Left ventricle myocardium superior (tissue), 1 donor: ENCODE results near the gene SLC34A3. TPM values are rescaled to one million over a fixed set of nuclear protein-coding genes. Genes with fewer than 3 reads are reported as not detected.

ENCODE experiments used
- ATAC-seq: fragments of 200-7000 bp; cut with Tn5 transposase; one replicate; pipeline ENCODE4 v1.9.1; 2020; ENCODE audit warnings: mild to moderate bottlenecking, moderate library complexity
- DNase-seq: peaks from one replicate; pipeline ENCODE4 v3.0.0-alpha.2; 2020
- intact Hi-C: fragments of 100-400 bp; cut with micrococcal nuclease; formaldehyde crosslinking; loops from one replicate; pipeline ENCODE4 v1.11.0; 2022
- total RNA-seq: library from RNA; stranded (reverse); fragmentation: NEBNext Ultra II Directional; extraction: Animal tissue kit (Norgen Biotek cat#: 25700); gene quantifications from one replicate; pipeline ENCODE4 v1.2.1, GENCODE V29; 2021
- donor health status: DM: no; HTN: yes; CAD: no; lungs with severe emphysema.

SLC34A3 gene
- total RNA-seq, 1 donor from 2014 or later: not detected

DNA sequence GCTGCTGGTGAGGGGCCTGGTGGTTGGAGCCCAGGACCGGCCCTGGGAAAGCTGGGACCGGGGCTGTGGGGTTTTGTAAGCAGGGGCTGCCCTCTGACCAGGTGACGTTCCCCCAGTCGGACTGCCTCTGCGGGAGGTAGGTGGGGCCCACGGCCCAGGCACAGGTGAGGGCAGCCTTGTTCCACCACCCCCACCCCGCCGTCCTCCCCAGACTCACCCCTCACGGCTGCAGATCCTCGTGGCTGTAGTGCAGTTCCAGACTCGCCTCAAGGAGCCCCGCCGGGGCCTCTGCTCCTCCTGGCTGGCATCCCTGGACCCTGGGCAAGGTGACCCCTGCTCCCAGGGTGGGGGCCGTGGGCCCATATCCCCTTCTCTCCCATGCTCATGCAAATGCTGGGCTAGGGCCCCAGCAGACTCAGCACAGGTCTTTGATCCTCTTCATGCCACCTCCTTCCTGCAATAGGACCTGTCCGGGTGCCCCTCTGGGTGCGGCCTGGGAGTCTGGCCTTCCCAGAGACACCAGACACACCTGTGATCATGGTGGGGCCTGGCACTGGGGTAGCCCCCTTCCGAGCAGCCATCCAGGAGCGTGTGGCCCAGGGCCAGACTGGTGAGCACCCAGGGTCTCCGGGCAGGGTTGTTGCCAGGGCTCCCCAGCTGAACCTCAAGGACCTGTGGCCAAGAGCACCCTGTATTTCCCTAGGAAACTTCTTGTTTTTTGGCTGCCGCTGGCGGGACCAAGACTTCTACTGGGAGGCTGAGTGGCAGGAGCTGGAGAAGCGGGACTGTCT, 15.3 kb upstream of the SLC34A3 start:
- intact Hi-C loops: no loop called here
- no peak for ATAC-seq
- DNase-seq: no peak

DNA sequence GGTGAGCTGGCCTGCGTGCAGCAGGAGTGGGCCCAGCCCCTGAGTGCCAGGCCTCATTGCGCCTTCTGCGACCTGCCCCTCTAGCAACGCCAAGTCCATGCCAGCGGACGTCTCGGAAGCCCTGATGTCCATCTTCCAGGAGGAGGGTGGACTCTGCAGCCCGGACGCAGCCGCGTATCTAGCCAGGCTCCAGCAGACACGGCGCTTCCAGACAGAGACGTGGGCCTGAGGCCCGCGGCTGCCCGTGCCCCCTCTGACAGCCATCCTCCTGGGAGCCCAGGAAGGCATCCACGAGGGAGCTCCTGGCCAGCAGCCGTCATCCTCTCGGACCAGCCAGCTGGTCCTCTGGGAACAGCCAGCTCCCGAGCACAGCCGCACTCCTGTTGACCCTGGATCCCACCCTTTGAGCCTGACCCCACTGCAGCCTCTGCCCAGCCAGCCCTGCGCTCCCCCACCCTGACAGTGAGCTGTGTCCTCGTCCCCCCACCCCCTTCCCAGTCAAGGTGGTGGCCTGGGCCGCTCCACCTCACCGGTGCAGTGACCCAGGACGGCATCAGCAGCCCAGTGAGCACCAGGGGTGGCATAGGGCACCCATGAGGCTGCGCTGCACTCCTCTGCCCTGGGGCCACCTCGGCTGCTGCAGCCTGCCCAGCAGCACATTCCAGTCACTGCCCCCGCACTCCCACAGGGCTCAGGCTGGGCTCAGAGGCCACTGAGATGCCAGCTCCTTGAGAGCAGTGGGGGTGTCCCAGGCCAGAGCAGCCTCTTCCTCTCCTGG, 14.3 kb upstream of the SLC34A3 start:
- no peak for ATAC-seq
- intact Hi-C loops: no loop called here
- no peak for DNase-seq

DNA sequence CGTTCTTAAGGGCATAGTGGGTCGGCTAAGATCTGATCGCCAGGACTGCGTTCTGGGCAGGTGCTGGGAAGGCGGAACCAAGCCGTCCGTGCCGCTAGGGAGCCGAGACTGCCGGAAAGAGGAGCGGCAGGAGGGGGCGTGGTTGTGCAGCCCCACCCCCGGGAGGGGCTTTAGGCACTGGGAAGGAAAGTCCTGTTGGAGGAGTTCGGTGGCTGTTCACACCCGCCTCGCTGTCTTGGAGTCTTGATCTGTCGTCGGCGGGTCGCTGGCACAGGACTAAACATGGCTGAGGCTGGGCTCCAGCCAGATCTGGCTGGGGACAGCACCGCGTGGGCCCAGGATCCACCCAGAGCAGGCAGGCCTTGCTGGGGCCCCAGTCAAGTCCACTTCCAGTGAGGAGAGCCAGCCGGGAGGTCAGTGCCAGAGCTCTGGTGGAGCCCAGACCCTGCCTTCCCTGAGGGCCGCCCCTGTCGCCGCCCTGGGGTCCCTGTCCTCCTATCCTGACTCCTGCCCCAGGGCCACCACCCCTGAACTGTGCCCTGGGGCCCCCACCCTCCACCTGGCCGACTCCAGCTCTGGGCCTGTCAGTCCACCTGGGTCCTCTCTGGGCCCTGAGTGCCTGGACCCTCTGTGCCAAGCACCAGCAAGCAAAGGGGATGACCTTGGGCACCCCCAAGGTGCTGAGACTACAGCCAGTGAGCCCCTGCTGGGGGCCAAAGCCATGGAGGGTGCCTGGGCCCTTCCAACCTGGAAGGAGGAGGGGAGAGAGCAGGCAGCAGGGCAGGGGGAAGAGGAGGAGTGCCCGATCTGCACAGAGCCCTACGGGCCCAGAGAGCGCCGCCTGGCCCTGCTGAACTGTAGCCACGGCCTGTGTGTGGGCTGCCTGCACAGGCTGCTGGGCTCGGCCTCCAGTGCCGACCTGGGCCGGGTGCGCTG, 13.2 kb upstream of the SLC34A3 start:
- DNase-seq (peak; percentile 81), ATAC-seq (peak; percentile 60)
- intact Hi-C loops: no loop called here

DNA sequence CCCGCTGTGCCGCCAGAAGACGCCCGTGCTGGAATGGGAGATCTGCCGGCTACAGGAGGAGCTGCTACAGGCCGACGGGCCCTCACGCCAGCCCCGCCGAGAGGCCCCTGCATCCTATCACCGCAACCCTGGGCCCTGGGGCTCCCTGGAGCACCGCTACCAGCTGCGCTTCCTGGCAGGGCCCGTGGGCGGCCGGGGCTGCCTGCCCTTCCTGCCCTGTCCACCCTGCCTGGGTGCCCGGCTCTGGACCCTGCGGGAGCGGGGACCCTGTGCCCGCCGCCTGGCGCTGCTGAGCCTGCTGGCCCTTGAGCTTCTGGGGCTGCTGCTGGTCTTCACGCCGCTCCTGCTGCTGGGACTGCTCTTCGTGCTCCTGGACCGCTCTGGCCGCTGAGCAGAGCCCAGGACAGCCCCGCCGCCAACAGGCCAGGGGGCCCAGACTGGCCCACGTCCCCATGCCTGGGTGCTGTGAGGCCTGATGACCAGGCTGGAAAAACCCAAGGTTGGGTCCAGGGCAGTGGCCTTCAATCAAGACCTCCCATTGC, 12.4 kb upstream of the SLC34A3 start:
- DNase-seq: no peak
- intact Hi-C loops: no loop called here
- ATAC-seq: no peak

DNA sequence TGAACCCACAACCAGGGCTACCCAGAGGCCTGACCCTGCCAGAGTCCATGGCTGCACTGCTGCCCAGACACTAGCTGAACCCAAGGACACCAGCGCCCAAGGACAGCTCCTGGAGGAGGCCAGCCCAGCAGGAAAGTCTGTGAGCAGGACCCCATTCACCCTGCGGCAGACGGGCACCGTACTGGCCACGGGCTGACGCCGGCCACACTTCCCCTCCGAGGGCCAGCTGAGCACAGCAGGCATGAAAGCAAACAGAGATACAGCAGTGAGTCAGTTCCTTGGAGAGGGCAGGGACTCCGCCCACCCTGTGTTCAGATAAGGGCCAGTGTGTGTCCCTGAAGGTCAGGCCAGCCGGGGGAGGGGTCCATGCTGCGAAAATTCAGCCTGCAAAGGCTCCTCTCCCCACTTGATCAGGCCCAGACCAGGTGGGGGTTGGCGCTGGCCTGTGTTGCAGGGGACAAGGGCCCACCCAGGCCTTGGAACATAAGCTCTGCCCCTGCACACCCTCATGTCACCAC, 11.9 kb upstream of the SLC34A3 start:
- no peak for DNase-seq
- intact Hi-C loops: no loop called here
- ATAC-seq: peak; percentile 17

DNA sequence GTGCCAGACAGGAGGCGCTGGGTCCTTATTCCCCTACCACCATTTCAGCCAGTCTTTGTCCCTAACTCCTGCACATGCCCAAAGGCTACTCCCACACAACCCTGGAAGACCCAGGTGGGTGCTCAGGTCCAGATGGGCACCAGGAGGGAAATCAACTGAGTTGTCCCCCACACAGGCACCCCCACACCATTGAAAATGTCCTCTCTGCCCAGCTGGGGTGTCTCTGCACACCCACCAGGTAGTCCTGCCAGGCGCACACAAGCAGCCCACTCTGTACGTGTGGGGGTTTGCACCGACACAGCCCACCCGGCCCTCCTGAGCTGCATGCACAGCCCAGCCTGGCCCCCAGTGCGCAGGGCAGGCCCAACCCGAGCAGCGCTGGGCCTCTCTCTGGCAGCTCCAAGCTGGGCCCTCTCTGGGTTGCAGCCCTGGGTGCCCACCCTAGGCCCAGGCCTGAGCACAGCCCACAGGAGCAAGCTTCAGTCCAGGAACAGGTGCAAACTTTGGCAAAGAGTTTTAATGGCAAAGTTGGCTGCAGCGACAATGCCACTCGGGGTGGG, 10.9 kb upstream of the SLC34A3 start:
- DNase-seq (no peak), ATAC-seq (no peak)
- intact Hi-C loops: no loop called here

DNA sequence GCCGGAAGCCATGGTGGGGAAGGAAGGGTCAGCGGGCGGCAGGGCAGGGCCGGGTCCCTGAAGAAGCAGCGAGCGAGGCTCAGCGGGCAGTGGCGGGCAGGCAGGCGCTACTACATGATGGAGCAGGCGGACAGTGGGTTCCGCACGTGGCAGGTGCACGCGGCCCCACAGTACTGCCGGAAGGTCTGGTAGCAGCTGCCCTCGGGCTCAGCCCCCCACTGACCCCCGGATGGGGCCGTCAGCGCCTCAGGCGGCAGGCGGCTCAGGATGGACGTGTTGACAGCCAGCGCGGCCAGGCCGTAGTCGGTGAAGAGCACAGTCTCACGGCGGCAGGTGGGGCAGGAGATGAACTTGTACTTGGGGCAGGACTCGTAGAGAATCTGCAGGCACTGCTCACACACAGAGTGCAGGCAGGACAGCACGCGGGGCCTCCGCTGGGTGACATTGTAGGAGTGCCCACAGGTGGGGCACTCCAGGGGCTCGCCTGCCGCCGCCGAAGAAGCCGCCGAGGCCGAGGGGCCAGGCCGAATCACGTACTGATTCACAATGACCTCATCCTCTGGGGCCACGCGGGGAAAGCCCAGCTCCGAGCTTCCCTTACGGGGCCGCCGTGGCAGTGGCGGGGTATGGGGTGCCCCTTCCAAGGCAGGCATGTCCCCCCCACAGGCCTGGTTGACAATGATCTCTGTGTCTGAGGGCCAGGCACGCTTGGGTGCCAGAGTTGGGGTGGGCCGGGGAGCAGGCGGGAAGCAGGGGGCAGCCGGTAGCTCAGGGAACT, 10.2 kb upstream of the SLC34A3 start:
- no peak for DNase-seq
- intact Hi-C loops: no loop called here
- no peak for ATAC-seq

DNA sequence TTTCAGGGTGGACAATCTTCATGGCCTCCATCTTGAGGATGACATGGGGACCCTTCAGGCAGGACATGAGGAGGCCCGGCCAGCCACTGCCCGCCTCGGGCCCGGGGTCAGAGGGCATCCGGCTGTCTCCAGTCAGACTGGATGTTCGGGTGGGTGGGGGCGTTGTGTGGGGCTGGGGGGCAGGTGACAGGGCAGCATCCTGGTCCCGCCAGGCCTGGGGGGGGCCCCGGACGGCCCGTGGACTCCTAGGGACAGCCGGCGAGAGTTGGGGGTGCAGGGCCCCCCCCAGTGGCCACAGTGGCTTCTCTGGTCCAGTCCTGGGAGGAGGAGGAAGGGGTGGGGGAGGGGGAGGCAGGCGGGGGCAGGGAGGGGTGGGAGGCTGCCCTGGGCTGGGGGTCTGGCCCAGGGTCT, 9.6 kb upstream of the SLC34A3 start:
- DNase-seq (no peak), ATAC-seq (no peak)

DNA sequence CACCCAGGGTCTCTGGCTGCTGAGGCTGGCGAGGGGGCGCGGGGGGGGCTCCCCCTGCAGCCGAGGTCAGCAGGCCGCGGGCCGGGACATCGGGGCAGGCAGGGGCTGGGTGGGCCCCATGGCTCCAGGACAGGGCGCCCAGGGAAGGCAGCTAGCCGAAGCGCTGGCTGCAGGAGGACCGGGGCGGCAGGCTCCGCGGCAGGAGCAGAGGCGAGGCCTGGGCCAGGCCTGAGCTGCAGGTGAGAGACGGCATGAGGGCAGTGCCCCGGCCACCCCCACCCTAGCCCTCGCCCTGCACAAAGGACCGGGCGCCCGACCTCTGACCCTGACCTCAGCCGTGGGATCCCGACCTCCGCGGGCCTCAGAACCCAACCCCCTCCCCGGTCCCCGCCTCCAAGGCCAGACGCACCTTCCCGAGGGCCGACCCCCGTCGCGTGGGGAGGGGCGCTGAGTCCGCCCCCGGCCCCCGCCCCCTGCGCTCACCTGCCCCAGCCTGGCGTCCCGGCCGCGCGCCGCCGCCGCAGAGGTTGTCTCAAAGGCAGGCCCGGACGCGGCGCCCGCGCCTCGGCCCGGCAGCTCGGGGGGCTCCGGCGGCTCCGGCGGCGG, 9.1 kb upstream of the SLC34A3 start:
- ATAC-seq: no peak
- intact Hi-C loops: no loop called here
- DNase-seq: no peak

More for the DNA sequence above, 9.6 kb upstream of the SLC34A3 start:
- intact Hi-C loops: no loop called here

DNA sequence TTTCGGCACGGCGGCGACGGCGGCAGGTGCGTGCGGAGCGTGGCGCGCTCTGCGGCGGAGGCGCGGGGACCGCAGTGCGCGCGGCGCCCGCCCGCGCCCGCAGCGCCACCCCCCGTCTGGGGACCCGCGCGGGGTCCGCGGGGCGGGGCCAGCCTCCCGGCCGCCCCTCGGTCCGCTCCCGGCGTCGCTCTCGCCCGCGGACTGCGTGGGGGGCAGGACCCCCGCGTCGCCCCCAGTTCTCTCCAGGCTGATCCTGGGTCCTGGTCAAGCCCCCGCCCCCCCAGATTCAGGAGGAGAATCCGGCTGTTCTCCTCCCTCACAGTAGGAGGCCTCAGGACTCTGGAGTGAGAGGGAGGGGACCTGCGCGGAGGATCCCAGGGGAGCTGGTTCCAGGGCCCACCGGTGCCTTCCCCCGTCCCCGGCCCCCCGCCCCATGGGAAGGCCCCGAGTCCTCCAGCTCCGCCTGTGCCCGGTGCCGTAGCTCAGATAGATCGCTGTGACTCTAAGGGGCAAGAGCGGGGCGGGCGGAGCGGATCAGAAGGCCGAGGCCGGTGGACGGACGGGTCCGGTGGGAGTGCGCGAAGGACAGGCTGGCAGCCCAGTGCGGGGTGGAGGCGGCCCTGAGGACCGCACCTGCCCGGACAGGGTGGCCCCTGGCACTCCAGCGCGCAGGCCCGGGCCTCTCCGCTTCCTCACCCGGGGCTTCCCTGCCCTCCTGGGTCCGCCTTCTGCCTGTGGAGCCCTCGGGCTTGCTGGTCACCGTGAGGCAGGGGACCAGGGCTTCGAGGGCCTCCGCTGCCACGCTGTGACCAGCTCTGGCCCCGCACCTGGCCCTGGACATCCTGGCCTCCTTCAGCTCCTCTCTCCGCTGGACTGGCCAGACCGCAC, 8.3 kb upstream of the SLC34A3 start, which contains the start of gene RNF208:
TSS of gene RNF208 (minus strand) at position 51 of the 888 bp plus-strand sequence. CDS start 1,028 bp downstream, outside the sequence.
- ATAC-seq: peak; percentile 5
- intact Hi-C loops: no loop called here
- DNase-seq: peak; percentile 60

DNA sequence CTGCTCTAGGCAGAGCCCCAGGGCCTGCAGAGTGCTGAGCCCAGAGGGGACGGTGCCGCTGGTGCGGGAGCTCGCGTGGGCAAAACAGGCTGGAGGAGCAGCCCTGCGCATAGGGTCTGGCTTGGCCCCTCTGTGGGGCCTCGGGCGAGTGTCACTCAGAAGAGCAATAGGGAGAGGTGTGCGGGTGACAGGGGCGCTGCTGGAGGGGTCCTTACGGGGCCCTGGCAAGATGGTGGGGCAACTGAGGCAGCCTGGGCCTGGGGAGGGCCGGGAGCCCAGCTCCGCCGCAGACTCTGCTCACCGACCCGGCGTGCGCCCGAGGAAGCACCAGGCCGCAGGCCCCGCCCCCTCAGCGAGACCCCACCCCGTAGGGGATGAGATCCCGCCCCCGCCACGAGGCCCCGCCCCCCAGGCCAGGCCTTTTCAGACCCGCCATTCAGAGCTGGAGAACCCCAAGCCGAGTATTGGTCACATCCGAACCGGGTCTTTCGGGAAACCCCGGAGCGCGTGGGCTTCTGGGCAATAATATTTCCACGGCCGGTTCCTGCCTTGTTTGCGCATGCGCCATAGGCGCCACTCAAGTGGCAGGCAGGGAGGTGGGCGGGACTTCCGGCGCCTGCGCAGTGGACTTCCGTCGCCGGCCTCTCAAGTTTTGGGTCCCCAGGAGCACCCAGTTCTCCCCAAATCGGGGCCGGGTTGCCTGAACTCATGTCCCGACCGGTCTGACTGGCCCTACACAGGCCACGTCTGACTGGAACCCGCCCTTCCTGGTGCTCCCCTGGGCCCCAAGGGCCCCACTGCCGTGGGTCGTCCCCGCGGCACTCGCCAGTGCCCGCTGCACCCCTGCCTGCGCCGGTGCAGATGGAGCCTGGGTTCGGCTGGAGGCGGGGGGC, 7.4 kb upstream of the SLC34A3 start:
- intact Hi-C loops: no loop called here
- ATAC-seq: peak; percentile 90
- peak; percentile 98 for DNase-seq

DNA sequence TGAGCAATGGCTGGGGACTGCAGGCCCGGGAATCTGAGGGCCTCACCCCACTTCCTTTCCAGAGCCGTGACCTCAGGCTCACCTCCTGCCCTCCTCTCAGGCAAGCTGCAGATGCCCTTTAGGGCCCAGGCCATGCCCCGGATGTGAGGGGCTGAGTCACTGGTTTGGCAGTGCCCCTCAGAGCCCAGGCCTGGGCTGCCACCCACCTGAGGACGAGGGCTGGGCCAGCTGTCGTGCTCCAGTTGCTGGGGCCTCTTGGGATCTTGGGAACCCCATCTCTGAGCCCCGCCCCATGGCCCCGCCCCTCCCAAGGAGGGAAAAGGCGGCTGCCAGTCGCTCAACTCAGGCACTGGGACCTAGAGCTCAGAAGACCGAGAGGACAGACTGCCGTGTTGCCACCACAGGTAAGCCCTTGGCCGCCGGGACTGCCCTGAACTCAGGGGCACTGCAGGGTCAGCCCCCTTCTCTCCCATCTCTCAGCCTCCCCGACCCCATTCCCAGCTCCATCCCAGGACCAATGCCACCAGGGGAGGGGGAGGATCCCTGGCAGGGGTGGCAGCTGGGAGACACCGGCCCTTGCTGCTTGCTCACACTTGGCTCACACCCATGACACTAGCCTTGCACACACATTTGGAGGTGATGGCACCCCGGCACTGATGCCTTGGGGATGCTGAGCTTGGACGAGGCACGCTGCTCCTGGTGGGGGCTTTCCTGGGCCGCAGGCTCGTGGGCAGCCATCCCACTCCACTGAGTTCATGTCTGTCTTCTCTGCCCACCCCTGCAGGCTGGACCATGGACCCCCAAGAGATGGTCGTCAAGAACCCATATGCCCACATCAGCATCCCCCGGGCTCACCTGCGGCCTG, 5.6 kb upstream of the SLC34A3 start, which contains the start of gene CYSRT1:
TSS of gene CYSRT1 (plus strand) at position 345 of the 865 bp plus-strand sequence. CDS start at position 793, 448 bp downstream.
- intact Hi-C loops: no loop called here
- no peak for ATAC-seq
- DNase-seq: no peak

DNA sequence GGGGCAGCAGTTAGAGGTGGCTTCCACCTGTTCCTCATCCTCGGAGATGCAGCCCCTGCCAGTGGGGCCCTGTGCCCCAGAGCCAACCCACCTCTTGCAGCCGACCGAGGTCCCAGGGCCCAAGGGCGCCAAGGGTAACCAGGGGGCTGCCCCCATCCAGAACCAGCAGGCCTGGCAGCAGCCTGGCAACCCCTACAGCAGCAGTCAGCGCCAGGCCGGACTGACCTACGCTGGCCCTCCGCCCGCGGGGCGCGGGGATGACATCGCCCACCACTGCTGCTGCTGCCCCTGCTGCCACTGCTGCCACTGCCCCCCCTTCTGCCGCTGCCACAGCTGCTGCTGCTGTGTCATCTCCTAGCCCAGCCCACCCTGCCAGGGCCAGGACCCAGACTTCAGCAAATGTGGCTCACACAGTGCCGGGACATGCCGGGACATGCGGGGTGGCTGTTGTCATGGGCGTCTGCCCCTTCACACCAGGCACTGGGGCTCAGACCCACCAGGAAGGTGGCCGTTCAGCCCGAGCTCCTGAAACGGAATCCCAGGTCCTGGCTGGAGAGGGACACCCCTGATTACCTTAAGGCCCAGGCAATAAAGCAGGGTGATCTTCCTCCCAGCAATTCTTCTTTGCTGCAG, 4.9 kb upstream of the SLC34A3 start:
- intact Hi-C loops: no loop called here
- no peak for ATAC-seq
- DNase-seq: no peak
